Measurements from ENCODE around the gene COPE.

The COPE gene

GRCh38 chr19:18898081-18898606 is 21.0 kb downstream of the COPE start:
- Histone ChIP-seq H3K9me3 (ENCODE audit: control insufficient read depth, insufficient read depth, low read length) (no peaks in the 10 kb centered on the region), H3K27me3 (ENCODE audit: control insufficient read depth, insufficient read depth, low read length) (peaks cover 16% of the 10 kb centered on the region), H3K9ac (ENCODE audit: low read depth, low read length) (no peak overlapping the region)

DNA sequence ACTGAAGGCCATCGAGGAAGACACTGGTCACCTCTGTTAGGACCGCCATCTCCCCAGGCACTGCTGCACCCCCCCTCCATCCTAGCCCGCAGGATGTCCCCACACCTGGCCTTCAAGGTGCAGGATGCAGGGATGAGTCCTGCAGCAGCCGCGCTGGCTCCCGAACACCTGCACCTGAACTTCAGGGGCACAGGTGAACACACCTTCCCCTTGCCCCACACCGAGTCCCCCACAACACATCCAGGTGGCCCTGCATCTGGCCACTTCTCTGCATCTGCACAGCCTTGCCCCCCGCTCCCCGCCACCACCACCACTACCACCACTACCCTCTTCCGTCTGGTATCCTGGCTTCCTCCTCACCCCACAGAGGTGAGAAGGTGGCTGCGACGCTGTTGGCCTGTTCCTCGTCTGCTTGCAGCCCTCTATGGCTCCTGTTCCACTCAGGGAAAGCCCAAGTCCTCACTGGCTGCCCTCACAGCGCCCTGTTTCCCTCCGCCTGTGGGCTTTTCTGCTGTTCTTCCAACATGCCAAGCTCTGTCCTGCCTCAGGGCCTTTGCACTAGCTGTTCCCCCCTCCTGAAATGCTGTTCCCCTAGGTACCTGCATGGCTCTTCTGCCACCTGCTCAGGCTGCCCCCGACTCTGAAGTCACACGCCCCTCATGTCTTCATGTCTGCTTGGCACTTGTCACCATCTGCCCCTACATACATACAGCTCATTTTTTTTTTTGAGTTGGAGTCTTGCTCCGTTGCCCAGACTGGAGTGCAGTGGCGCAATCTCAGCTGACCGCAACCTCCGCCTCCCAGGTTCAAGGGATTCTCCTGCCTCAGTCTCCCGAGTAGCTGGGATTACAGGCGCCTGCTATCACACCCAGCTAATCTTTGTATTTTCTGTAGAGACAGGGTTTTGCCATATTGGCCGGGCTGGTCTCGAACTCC is 21.8 kb downstream of the COPE start:
- peaks cover 16% of the 10 kb centered on the region for H3K27me3 ChIP-seq (ENCODE audit: control insufficient read depth, insufficient read depth, low read length)
- H3K4me1 ChIP-seq (ENCODE audit: control insufficient read depth, insufficient read depth, low read length), result no peaks in the 10 kb centered on the region
- no peak overlapping the region for H3K9ac ChIP-seq (ENCODE audit: low read depth, low read length)
- H3K9me3 ChIP-seq (ENCODE audit: control insufficient read depth, insufficient read depth, low read length), result no peaks in the 10 kb centered on the region
- no peak overlapping the region for H3K27ac ChIP-seq (ENCODE audit: low read depth, low read length)
- no peak overlapping the region for H3K4me3 ChIP-seq (ENCODE audit: low read depth, low read length)
- peaks cover 18% of the 10 kb centered on the region for H3K36me3 ChIP-seq (ENCODE audit: control insufficient read depth, insufficient read depth, low read length)

More at GRCh38 chr19:18898081-18898606, 21.0 kb downstream of the COPE start:
- peaks cover 18% of the 10 kb centered on the region for H3K36me3 ChIP-seq (ENCODE audit: control insufficient read depth, insufficient read depth, low read length)
- H3K4me3 ChIP-seq (ENCODE audit: low read depth, low read length), result no peak overlapping the region
- no peak overlapping the region for H3K27ac ChIP-seq (ENCODE audit: low read depth, low read length)
- no peaks in the 10 kb centered on the region for H3K4me1 ChIP-seq (ENCODE audit: control insufficient read depth, insufficient read depth, low read length)

GRCh38 chr19:18896421-18896841 is 22.8 kb downstream of the COPE start:
- no peaks in the 10 kb centered on the region for H3K9me3 ChIP-seq (ENCODE audit: control insufficient read depth, insufficient read depth, low read length)

DNA sequence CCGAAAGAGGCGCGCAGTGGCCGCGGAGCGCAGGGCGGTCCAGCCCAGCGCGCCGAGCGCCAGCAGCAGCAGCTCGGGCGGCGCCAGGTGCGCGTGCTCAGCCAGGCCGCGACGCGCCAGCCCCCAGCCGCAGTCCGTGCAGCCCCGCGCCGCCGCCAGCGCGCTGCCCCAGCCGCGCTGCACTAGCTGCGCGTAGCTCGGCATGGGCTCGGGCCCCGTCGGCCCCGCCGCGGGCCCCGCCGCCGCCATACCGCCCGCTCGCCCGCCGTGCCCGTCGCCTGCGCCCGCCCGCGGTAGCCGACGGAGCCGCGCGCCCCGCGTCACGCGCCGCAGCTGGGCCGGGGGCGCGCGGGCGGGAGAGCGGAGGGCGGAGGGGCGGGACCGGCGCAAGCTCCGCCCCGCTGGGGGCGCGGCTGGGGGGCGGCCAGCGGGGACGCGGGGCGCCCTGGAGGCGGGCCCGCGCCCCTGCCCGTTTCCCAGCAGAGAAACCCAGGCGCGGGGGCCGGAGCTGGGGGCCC is 23.3 kb downstream of the COPE start, which contains the start of gene CERS1:
TSS of gene CERS1 (minus strand) at position 335 of the 518 bp plus-strand sequence. CDS start at position 249, 86 bp downstream.
- Histone ChIP-seq H3K9ac (ENCODE audit: low read depth, low read length) (peak within 1 kb of the TSS; percentile 12; the same call in 1 of the 2 replicates), H3K9me3 (ENCODE audit: control insufficient read depth, insufficient read depth, low read length) (no peaks in the 10 kb centered on the region), H3K27me3 (ENCODE audit: control insufficient read depth, insufficient read depth, low read length) (peaks cover 16% of the 10 kb centered on the region), H3K27ac (ENCODE audit: low read depth, low read length) (no peak within 1 kb of the TSS), H3K36me3 (ENCODE audit: control insufficient read depth, insufficient read depth, low read length) (peaks cover 12% of the 10 kb centered on the region), H3K4me1 (ENCODE audit: control insufficient read depth, insufficient read depth, low read length) (no peaks in the 10 kb centered on the region), H3K4me3 (ENCODE audit: low read depth, low read length) (peak within 1 kb of the TSS; percentile 73)

More at GRCh38 chr19:18896421-18896841, 22.8 kb downstream of the COPE start:
- Histone ChIP-seq H3K27ac (ENCODE audit: low read depth, low read length) (no peak overlapping the region), H3K4me1 (ENCODE audit: control insufficient read depth, insufficient read depth, low read length) (no peaks in the 10 kb centered on the region), H3K9ac (ENCODE audit: low read depth, low read length) (no peak overlapping the region), H3K27me3 (ENCODE audit: control insufficient read depth, insufficient read depth, low read length) (peaks cover 16% of the 10 kb centered on the region), H3K4me3 (ENCODE audit: low read depth, low read length) (peak overlapping the region; percentile 39; the same call in 1 of the 2 replicates), H3K36me3 (ENCODE audit: control insufficient read depth, insufficient read depth, low read length) (peaks cover 14% of the 10 kb centered on the region)

DNA sequence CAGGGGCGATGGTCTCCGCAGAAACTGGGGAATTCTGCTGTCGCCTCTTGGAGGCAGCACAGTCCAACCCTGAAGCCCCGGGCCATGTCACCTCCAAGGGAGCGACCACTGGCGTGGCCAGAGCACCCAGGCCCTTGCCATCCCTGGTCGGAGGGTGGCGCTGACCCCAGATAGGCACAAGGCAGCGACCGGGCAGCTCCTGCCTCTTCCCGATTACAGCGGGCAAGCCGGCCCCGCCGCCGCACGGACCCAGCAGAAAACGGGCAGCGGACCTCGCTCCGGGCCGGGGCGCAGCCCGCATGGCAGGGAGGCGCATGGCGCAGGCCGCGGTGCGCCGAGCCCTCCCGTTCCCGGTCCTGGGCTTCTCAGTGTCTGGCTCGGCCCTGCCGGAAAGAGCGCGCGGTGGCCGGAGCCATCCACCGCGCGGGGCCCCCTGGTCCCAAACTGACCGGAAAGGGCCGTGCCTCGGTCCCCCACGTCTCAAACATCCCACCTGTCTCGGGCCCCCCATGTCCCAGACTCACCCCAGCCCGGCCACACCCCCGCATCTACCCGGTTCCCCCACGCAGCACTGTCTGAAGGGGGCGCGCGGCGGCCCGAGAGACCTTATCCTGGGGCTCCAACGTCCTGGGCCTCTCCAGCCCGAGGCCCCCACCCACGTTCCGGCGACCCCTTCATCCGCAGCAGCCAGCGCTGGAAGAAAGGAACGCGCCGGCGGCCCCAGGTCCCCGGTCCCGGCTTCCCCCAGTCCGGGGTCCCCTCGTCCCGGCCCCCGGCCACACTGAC is 24.0 kb downstream of the COPE start:
- no peak overlapping the region for H3K27ac ChIP-seq (ENCODE audit: low read depth, low read length)
- peak overlapping the region; percentile 12; the same call in 1 of the 2 replicates for H3K9ac ChIP-seq (ENCODE audit: low read depth, low read length)
- peak overlapping the region; percentile 73 for H3K4me3 ChIP-seq (ENCODE audit: low read depth, low read length)

GRCh38 chr19:18894254-18895037 is 24.7 kb downstream of the COPE start:
- Histone ChIP-seq H3K9me3 (ENCODE audit: control insufficient read depth, insufficient read depth, low read length) (no peaks in the 10 kb centered on the region), H3K27ac (ENCODE audit: low read depth, low read length) (no peak overlapping the region), H3K9ac (ENCODE audit: low read depth, low read length) (no peak overlapping the region), H3K4me3 (ENCODE audit: low read depth, low read length) (peak overlapping the region; percentile 73), H3K36me3 (ENCODE audit: control insufficient read depth, insufficient read depth, low read length) (peaks cover 4% of the 10 kb centered on the region), H3K27me3 (ENCODE audit: control insufficient read depth, insufficient read depth, low read length) (peaks cover 16% of the 10 kb centered on the region), H3K4me1 (ENCODE audit: control insufficient read depth, insufficient read depth, low read length) (no peaks in the 10 kb centered on the region)

More for the DNA sequence above, 24.0 kb downstream of the COPE start:
- Histone ChIP-seq H3K9me3 (ENCODE audit: control insufficient read depth, insufficient read depth, low read length) (no peaks in the 10 kb centered on the region), H3K4me1 (ENCODE audit: control insufficient read depth, insufficient read depth, low read length) (no peaks in the 10 kb centered on the region), H3K36me3 (ENCODE audit: control insufficient read depth, insufficient read depth, low read length) (peaks cover 11% of the 10 kb centered on the region), H3K27me3 (ENCODE audit: control insufficient read depth, insufficient read depth, low read length) (peaks cover 16% of the 10 kb centered on the region)

DNA sequence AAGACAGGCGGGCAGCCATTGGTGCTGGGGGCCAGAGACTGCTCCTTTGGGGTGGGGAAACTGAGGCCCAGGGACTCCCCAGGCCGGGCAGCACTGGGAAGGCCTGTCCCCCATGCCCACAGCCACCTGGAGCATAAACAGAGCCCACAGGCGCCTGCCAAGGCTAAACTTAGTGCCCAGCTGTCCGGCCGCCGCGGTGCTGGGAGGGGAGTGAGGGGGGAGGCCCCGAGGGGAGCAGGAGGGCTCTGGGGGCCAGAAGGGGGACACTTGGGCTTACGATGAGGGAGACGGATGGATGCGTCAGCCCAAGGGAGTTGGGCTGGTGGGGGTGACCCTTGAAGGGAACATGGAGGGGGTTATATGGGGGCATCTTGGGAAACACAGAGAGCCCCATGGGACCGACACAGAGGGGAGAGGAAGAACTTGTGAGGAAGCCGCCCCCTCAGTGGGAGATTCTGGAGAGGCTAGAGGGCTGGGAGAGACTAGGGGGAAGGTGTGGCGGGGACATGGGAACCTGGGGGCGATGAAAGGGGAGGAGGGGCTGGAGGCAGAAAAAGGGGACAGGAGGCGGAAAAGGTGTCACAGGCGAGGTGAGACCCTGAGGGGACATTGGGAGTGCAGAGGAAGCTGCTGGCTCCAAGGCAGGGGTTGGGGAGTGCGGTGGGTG is 25.5 kb downstream of the COPE start:
- H3K27me3 ChIP-seq (ENCODE audit: control insufficient read depth, insufficient read depth, low read length), result peaks cover 16% of the 10 kb centered on the region
- no peaks in the 10 kb centered on the region for H3K4me1 ChIP-seq (ENCODE audit: control insufficient read depth, insufficient read depth, low read length)
- no peaks in the 10 kb centered on the region for H3K9me3 ChIP-seq (ENCODE audit: control insufficient read depth, insufficient read depth, low read length)
- H3K36me3 ChIP-seq (ENCODE audit: control insufficient read depth, insufficient read depth, low read length), result no peaks in the 10 kb centered on the region
- no peak overlapping the region for H3K9ac ChIP-seq (ENCODE audit: low read depth, low read length)
- H3K27ac ChIP-seq (ENCODE audit: low read depth, low read length), result no peak overlapping the region
- H3K4me3 ChIP-seq (ENCODE audit: low read depth, low read length), result no peak overlapping the region

DNA sequence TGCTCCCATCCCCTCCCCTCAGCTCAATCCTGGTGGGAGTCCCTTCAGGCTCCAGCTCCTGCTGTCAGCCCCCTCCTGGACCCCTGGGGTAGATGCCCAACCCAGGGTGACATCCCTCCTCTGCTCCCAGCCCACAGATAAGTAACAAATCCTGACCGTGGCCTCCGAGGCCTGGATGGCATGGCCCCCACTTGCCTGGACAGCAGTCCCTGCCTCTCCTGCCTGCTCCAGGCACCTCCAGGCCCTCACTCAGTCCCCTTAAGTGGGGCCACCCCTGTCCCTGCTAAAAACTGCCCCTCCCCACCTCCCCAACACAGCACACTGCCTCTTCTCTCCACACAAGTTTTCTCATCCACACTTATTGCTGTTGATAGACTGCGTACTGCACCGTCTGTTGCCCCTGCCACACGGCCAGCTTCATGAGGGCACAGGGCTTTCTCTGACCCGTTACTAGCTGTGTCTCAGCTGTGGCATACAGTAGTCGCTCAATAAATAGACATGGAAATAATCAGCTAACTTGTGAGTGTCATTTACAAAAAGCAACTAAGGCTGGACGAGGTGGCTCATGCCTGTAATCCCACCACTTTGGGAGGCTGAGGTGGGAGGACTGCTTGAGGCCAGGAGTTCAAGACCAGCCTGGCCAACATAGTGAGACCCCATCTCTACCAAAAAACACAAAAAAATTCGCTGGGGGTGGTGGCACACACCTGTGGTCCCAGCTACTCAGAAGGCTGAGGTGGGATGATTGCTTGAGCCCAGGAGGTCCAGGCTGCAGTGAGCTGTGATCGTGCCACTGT is 29.0 kb downstream of the COPE start:
- Histone ChIP-seq H3K4me1 (ENCODE audit: control insufficient read depth, insufficient read depth, low read length) (no peaks in the 10 kb centered on the region), H3K27ac (ENCODE audit: low read depth, low read length) (no peak overlapping the region), H3K27me3 (ENCODE audit: control insufficient read depth, insufficient read depth, low read length) (peaks cover 4% of the 10 kb centered on the region; the same call in 1 of the 2 replicates), H3K36me3 (ENCODE audit: control insufficient read depth, insufficient read depth, low read length) (no peaks in the 10 kb centered on the region), H3K9me3 (ENCODE audit: control insufficient read depth, insufficient read depth, low read length) (no peaks in the 10 kb centered on the region), H3K9ac (ENCODE audit: low read depth, low read length) (no peak overlapping the region), H3K4me3 (ENCODE audit: low read depth, low read length) (no peak overlapping the region)

GRCh38 chr19:18886972-18887371 is 32.2 kb downstream of the COPE start:
- Histone ChIP-seq H3K4me3 (ENCODE audit: low read depth, low read length) (no peak overlapping the region), H3K27ac (ENCODE audit: low read depth, low read length) (no peak overlapping the region), H3K9me3 (ENCODE audit: control insufficient read depth, insufficient read depth, low read length) (no peaks in the 10 kb centered on the region), H3K9ac (ENCODE audit: low read depth, low read length) (no peak overlapping the region), H3K4me1 (ENCODE audit: control insufficient read depth, insufficient read depth, low read length) (no peaks in the 10 kb centered on the region), H3K36me3 (ENCODE audit: control insufficient read depth, insufficient read depth, low read length) (peaks cover 10% of the 10 kb centered on the region; the same call in 1 of the 2 replicates), H3K27me3 (ENCODE audit: control insufficient read depth, insufficient read depth, low read length) (no peaks in the 10 kb centered on the region)
